HG02852 (cell line): Measurements from ENCODE around the gene BCAR3.
"Not testable (repeated sequence)": the region's sequence is repeated elsewhere in the genome, so short reads cannot be mapped to it uniquely, and the experiment has no call there.

Experiments used
- ATAC-seq: cut with Tn5 transposase; IDR thresholded peaks from one replicate; pipeline ENCODE4 v1.9.1; 2021; ENCODE audit warnings: mild to moderate bottlenecking, moderate library complexity; ENCODE audit not compliant: unreplicated experiment

BCAR3 gene

DNA sequence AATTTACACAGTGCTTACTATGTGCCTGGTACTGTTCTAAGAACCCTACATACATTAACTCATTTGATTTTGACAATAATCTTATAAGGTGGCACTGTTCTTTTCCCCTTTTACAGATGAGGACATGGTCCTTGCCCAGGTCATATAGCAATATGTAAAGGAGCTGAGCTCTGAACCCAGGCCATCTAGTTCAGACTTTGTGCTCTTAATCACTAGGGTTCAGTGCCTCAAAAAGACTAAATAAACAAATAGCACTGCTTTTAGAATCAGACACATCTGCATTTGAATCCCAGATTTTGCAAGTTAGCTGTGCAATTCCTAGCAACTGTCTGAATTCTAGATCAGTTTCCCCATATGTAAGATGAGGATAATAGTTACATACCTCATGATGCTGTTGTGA lies 8.7 kb upstream of the BCAR3 start:
- no peak for ATAC-seq

DNA sequence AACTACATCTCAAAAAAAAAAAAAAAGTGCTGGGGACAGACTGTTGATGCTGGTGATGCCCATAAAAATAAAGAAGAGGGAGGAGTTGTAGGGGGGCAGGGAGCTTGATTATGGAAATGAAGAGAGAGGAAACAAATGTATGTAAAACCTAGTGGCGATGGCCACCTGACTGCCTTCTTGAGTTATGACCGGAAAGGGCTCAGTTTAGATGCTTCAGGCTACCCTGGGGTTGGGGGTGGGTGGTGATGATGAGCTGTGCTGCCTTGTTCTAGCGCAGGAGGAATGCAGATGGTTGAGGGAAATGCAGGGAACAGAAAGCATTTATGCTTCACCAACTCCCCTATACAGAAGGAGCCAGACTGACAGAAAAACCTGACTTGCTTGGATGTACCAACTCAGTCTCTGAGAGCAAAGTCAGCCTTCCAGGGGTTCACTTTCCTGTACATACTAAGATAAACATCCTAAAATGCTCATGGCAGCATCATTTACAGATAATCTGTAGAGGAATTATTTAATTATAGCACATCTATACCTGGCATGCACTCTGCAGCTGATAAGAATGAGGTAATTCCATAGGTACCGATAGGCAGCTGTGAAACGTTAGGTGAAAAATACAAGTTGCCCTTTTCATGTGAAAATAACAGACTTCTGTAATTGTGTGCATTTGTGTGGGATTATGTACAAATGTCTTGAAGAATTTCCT lies 8.0 kb upstream of the BCAR3 start:
- no peak for ATAC-seq

DNA sequence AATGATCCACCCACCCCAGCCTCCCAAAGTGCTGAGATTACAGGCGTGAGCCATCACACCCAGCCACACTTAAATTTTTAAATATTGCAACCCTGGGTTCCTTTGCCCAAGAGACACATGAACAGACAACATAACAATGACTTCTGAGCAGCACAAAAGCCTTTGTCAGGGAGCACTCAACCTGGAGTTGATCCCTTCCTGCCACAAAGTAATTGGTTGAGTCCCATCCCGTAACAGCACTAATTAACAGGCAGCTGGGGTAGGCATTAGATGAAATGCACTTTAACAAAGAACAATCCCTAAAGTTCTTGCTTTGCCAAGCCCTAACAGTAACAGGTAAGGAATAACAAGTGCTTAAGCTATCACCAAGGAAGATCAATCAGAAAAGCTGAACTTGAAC lies 5.9 kb upstream of the BCAR3 start:
- no peak for ATAC-seq

DNA sequence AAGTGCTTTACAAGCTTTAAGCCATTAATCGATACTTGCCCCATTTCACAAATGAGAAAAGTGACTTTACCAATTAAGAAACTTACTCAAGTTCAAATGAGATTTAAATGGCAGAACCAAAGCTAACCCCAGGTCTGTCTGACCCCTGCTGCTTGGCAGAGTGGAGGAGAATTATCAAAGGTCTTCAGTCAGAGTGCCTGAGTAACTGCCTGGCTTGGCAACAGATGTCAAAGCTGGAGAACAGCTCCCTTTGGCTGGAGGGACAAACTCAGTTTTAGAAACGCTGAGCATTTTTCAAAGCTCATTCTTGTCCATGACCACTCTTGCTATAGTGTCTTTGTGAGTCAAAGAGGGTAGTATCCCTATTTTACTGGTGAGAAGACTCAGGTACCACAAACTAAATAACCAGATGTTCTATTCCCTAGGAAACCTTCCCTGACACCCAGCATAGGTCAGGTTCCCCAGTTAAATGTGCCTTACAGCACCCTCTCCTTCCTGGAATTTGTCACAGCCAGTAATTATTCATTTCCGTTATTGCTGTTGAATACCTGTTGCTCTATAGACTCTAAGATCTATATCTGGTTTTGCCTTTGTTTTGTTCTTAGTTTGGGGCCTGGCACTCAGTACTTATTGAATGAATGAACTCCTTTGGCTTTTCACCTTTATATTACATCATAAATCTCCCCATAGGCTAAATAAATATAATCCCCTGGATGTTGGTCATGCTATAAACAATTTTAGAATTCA lies 5.0 kb upstream of the BCAR3 start:
- ATAC-seq = no peak

DNA sequence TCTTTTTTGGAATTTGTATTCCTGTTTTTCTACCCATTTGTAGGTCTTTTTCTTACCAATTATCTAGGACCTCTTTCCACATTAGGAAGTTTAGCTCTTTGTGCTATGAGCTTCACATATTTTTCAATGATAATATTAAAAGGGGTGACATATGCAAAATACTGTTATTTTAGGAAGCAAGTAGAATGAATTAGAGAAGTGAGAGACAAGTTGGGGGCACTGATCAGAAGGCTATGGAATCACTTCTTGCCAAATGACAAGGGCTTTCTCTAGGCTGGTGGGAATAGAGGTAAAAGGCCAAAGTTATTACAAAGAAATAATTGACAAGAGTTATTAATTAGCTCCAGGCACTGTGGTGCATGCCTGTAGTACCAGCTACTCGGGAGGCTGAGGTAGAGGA lies 4.3 kb upstream of the BCAR3 start:
- no peak for ATAC-seq

DNA sequence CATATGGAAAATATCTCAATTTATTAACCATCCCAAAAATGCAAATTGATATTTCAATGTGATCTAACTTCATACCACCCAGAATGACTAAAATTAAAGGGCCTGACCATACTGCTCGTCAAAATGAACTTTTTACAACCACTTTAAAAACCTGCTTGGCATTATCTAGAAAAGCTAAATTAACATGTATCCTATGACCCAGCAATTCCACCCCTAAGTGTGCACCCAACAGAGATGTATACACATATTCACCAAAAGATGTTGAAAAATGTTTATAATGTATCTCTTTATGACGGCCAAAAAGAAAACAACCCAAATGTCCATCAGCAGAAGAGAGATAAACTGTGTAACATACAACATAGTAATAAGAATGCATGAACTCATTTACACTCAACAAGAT lies 1.6 kb upstream of the BCAR3 start:
- ATAC-seq = no peak

DNA sequence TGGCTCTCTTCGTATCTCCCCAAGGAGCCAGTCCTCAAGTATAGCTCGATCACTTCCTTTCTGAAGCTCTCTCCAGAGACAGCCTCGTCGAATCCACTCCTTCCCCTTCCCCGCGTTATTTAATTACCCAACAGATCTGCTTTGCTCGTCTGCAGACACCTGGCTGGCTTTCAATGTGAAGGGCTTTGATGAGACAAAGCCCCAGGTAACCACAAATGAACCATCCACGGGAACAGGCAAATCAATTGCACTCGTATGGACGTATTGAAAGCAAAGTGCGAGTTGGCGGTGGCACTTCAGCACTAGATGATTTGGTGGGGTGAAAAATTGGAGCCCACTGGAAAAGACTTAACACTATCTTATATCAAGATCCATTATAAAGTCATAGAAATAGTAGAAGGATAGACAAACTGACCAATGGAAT lies 364 bp upstream of the BCAR3 start:
- no peak for ATAC-seq

DNA sequence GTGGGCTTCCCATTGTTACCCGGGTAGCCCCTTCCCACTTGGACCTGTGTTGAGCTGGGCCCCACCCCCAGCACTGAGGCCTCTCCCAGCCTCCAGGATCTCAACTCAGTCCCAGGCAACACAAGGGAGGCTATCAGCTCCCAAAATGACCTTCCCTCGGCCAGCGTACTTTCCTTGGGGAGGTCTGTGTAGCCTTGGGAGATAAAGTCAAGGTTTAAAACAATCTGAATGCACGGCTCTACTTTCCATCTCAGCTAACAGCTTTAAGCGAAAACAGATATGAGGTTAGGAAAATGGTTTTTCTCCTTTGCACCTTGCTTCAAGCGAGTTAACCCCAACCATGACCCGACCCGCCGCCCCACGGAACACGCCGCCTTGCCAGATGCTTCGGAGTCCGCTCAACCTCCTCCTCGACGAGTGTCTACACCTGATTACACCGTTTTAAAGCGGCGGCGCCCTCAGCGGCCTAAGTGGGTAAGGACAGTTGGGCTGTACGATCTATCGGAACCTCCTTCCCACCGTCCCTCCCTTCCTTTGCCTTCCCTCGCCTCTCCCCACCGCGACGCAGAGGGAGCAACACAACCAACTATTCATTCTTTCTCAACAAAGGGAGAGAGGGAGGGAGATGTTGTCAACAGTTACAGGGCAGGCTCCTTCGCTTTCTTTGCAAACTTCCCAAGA lies 1.1 kb downstream of the BCAR3 start:
- peak; percentile 71 for ATAC-seq

DNA sequence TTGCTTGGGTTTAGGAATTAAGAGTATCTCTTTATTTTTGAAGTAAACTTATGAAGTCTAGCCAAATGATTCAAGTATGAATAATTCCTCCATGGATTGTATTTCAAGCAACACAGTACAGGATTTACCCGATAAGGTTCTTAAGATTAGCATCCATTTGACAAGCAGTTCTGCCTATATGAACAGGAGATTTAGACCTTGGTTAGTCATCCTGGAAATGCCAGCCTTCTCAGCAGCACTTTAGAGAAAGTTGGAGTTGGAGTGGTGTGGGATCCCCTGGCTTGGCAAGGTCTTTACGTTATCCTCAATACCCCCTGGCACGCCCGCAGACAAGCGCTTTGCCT lies 1.6 kb downstream of the BCAR3 start:
- no peak for ATAC-seq

DNA sequence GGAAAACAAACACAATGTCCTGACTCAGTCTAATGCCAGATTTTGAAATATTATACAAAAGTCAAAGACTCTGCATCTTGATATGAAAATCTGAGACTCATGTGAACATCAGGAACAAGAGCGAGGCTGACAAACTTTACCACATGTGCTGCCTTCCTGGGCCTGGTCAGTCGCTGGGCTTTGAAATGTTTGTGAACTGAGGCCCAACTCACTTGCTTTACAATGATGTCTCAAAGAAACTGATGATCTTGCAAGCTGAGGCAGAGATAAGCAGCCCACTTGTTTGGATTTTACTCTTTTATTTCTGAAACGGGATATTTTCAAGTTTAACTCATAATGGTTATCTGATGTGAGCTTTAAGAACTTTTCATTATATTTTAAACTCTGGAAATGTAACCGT lies 2.1 kb downstream of the BCAR3 start:
- ATAC-seq = no peak

DNA sequence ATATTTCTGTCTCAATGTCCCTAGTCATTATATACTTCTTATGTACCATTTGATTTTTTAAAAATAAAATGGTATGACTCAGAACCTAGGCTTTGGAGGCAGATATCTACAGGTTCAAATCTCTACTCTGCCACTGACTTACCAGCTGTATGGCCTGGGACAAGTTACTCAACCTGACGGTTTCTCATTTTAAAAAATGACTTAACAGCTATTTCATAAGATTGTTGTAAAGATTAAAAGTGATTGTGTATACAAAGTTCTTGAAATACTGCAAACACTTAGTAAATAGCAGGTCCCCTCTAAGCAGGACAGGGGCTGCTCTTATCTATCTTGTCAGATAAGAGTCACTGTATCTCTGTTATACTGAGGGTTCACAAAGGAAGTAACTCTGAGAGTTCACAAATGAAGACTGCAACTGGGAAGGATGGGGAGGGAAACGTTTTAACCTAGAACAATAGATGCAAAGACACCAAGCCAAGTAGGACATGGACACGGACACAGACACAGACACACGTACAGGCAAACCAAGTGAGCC lies 2.6 kb downstream of the BCAR3 start:
- ATAC-seq = no peak

DNA sequence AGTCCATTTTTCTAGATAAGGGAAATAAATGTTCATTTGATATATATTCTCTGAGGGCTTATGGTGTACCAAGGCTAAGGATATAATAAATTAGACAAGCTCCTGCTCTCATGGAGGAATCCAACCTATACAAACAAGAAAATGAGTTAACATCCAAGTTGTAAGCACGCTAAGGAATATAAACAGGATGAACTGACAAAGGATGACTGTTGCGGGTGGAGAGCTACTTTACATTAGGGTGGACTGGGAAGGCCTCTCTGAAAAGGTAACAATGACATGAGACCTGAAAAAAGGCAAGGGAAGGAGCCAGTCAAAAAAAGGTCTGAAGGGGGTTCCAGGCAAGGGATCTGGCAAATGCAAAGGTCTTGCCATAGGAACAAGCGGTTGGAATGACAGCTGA lies 3.1 kb downstream of the BCAR3 start:
- ATAC-seq = no peak

DNA sequence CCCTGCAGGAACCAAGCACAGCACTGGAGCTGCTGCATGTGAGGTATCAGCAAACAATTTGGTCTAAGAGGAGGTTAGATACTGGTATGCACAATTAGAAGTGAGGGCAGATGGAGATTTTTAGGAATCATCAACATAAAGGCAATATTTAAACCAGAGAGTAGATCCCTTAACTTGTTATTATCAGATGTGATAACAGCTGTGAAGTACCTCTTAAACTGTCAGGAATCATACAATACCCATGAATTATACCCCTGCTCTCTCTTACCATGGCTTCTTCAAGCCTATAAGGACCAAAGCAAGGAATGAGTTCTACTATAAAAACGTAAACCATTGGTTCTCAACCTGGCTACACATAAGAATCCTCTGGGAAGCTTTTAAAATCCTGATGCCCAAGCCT lies 3.9 kb downstream of the BCAR3 start:
- ATAC-seq = no peak

DNA sequence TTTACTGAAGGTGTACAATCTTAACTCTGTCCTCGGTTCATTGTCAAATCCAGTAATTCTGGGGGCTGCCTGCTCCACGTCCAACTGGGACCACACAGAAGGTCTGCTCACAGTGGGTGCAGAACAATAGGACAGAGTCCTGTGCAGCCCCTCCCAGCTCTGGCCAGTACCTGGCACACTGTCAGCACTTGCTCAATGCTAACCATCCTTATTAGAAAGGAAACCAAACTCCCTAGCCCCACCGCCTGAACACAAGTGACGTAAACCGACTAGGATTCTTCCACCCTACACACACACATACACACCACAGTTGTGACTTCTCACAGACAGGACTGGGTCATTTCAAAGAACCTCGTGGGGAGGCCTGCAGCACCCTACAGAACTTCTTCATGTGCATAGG lies 5.2 kb downstream of the BCAR3 start:
- ATAC-seq = no peak

DNA sequence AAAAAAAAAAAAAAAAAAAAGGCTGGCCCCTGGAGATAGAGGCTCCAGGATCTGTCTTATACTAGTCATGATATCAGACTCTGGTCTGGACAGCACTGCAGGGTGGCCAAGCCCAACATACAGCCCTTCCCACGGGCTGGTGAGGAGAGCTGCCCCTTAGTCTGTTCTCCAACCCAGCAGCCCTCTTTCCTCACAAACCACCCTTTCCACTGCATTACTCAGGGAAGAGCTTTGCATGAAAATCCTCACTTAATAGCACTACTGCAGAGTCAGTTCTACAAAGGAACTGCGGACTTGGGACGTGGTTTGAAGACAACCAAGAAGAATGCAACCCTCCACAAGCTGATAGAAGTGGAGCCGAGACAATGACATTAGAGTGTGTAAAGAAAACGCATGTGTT lies 5.7 kb downstream of the BCAR3 start:
- no peak for ATAC-seq

DNA sequence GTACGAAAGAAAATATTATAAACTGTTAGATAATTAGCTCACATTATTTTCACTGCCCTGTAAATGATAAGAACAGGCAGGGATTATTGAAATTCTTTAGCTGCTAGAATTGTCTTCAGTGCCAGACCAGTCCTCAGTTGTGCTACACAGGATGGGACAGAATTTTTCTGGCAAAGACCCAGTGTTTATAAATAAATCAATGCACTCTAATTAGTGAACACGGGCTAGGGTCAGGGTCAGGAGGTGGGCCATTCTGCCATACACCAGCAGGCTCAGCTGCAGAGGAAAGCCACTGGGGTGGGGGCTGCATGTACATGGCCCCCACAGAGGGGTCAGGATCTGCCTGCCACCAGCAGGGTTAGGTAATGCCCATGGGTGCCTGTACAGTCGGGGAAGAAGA lies 6.4 kb downstream of the BCAR3 start:
- no peak for ATAC-seq

DNA sequence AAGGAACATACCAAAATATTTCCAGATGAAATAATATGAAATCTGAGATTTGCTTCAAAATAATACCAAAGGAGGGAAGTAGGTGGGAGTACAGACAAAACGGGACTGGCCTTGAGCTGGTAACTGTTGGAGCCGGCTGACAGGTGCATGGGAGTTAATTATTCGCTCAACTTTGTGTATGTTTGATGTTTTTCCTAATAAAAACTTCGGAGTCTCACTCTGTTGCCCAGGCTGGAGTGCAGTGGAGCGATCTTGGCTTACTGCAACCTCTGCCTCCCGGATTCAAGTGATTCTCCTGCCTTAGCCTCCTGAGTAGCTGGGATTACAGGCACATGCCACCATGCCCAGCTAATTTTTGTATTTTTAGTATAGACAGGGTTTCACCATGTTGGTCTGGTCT lies 7.6 kb downstream of the BCAR3 start:
- not testable (repeated sequence) for ATAC-seq

DNA sequence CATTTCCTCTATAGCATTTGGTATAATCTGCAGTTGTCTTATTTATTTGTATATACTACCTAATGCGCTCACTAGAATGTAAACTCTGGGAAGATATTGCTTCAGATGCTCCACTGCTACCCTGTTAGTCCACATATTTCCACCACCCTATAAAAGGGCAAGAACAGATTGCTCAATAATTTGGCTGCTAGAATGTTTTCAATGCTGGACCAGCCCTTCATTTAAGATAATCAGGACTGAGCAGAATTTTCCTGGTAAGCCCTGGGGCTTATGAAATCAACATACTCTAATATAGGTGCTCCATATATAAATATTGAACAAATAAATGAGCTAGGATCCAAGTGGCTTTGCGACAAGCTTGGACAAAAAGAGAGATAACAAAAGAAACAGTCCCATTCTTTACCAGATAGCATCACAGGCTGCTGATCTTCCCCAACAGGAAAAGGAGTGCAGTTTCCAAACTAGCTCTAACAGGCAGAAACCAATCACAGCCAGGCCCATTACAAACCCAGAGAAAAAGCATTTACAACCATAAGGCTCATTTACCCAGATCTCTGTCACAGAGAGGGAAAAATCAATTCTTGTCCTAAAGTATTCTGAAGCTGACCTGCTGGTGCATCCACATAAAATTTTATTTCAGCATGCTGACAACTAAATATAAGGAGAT lies 8.3 kb downstream of the BCAR3 start:
- ATAC-seq = no peak

DNA sequence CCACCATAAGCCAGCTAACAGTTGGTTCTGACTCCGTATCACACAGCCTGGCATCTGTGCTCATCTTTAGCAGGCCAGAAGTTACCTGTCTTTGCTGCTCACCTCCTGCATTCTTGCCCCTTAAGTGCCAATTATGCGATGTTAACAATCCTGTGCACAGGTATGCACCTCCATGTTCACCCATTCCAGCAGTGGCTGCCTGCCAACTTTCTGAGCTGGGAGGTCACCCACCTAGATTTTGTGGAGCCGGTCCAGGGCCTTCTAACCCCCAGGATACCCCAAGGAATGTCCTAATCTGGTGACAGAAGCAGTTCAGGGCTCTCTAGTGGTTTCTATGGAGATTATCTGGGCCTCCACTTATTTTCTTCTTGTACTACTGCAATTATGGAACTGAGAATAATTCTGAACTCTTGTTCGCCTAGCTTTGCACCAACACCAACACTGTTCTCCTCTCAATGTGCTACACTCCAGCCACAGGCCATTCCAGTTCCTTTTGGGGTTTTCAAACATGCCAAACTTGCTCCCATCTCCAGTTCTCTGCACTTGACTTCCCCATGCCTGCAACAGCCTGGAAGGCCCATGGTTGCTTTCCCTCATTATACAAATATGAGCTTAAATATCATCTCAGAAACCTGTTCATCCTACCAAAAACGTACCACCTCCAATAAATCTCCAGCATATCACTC lies 9.0 kb downstream of the BCAR3 start:
- no peak for ATAC-seq

DNA sequence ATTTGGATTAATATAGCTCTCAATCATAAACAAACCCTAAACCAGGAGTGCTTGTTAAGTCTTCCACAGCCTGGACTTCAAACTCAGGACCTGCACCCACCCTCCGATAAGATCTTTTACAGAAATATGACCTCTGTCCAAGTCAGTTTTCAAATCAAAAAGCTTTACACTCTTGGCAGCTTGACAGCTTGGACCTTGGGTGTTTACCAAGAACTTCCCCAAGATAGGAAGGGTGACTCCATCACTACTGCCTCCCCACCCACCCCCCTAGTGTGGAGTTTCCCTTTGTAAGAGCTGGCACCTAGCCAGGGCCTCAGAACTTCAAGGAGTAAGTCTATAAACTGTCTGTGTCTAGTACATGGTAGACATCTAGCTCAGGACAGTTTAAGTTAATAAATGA lies 9.6 kb downstream of the BCAR3 start:
- no peak for ATAC-seq

DNA sequence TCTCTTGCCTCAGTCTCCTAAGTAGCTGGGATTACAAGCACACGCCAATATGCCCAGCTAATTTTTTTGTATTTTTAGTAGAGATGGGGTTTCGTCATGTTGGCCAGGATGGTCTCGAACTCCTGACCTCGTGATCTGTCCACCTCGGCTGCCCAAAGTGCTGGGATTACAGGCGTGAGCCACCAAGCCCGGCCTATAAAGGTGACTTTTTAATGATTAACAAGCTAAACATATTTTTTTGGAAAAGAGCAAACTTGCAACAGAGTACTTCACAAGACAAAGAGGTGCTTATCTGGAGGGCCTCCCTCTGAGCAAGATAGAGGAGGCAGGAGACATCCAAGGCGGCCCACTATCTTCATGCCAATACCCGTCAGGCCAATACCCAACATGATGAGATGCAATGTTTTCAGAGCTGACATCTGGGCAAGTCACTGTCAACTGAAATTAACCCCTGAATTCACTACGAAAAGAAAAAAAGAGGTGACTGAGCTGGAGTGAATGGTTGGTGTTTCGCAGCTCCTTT lies 10.5 kb downstream of the BCAR3 start:
- ATAC-seq = no peak
